Adrenal gland (tissue), 5 donors: ENCODE measurements around the gene ATP5PD.

Source experiments
- POLR2A ChIP-seq, 2 donors: fragments of 450-650 bp; IDR thresholded peaks; one replicate each; pipeline ENCODE4 v1.6.1; 2017; ENCODE audit warnings: antibody characterized with exemption in 2 of 2, mild to moderate bottlenecking in 2 of 2, moderate library complexity in 1 of 2
- TF ChIP-seq, protein P1 (sequence below), 6 experiments: fragments of 450-650 bp in 4 of 6; fragments of 200-600 bp in 2 of 6; sonication (generic) in 1 of 6; IDR thresholded peaks; 1 replicate in 5 of 6; 2 replicates in 1 of 6; pipeline versions ENCODE4 v1.5.1 to v1.8.0; 2016 to 2021; ENCODE audit warnings: antibody characterized with exemption in 6 of 6, mild to moderate bottlenecking in 2 of 6, moderate library complexity in 1 of 6
- donor health status: DM: no; HTN: no; CAD: no.

DNA sequence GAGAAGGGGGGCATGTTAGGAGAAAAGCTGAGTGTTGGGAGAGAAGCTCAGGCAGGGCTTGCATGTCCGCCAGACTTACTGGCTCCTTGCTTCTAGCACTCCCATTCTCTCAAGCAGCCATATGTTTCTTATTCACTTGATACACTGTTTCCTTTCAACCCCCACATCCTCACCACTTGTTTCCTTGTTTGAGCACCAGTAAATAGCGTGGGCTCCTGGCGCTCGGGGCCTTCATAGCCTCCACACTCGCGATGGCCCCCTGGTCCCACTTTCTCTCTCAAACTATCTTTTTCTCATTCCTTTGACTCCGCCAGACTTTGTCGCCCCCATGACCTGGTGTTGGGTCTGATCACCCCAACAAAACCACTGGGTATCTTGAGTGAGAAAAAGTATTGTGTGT is 16.6 kb downstream of the ATP5PD start:
- no peak for TF ChIP-seq POLR2A (IDR thresholded peaks at IDR 0.05)
- TF ChIP-seq, protein P1, sequence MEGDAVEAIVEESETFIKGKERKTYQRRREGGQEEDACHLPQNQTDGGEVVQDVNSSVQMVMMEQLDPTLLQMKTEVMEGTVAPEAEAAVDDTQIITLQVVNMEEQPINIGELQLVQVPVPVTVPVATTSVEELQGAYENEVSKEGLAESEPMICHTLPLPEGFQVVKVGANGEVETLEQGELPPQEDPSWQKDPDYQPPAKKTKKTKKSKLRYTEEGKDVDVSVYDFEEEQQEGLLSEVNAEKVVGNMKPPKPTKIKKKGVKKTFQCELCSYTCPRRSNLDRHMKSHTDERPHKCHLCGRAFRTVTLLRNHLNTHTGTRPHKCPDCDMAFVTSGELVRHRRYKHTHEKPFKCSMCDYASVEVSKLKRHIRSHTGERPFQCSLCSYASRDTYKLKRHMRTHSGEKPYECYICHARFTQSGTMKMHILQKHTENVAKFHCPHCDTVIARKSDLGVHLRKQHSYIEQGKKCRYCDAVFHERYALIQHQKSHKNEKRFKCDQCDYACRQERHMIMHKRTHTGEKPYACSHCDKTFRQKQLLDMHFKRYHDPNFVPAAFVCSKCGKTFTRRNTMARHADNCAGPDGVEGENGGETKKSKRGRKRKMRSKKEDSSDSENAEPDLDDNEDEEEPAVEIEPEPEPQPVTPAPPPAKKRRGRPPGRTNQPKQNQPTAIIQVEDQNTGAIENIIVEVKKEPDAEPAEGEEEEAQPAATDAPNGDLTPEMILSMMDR (IDR thresholded peaks at IDR 0.05): no peak
